SK-N-SH (cell line): Measurements from ENCODE around the gene LRRC26. TPM values are rescaled to one million over a fixed set of nuclear protein-coding genes. Genes with fewer than 3 reads are reported as not detected.

Experiments used
- CTCF ChIA-PET: fragments of 300-600, 350-600 bp; formaldehyde crosslinking; extraction: SDS; loops from one replicate; lab custom pipeline; 2021; lab: Yijun Ruan, JAX
- POLR2A ChIA-PET: fragments of 350-600 bp; sonication (Branson Sonifier 250); formaldehyde crosslinking; extraction: SDS; loops from one replicate; lab custom pipeline; 2020; ENCODE audit warnings: antibody characterized with exemption, inconsistent platforms; lab: Yijun Ruan, JAX
- DNase-seq: peaks from one replicate; pipeline ENCODE4 v3.0.0; 2012
- H2AFZ ChIP-seq: fragments of 200-600 bp; sonication (generic); 2 replicates; pipeline ENCODE4 v1.8.1; 2016; ENCODE audit warnings: antibody characterized with exemption, mild to moderate bottlenecking, low read depth
- H3F3A ChIP-seq: fragments of 200-600 bp; sonication (generic); replicated peaks from 2 replicates; pipeline ENCODE3; 2016; ENCODE audit warnings: antibody characterized with exemption, mild to moderate bottlenecking; ENCODE audit not compliant: insufficient read depth
- H3K27ac ChIP-seq, 2 experiments: fragments of 200-500 bp in 1 of 2; fragments of 200-600 bp in 1 of 2; sonication (Bioruptor generic) in 1 of 2; sonication (generic), shearing (Covaris generic) in 1 of 2; 2 replicates each; pipeline versions ENCODE4 v1.5.1 to v1.6.1; 2014 to 2016; ENCODE audit warnings: low read depth in 2 of 2, inconsistent platforms in 1 of 2, low read length in 1 of 2, mild to moderate bottlenecking in 1 of 2, mixed read lengths in 1 of 2
- H3K27me3 ChIP-seq: fragments of 200-600 bp; sonication (generic), shearing (Covaris generic); 2 replicates; pipeline ENCODE4 v1.6.1; 2016; ENCODE audit warnings: mixed run types; ENCODE audit not compliant: insufficient read depth
- H3K36me3 ChIP-seq, 2 experiments: fragments of 200-500 bp in 1 of 2; fragments of 200-600 bp in 1 of 2; sonication (Bioruptor generic) in 1 of 2; sonication (generic) in 1 of 2; replicated peaks in 1 of 2; 2 replicates each; pipeline versions ENCODE3 to v1.5.1; 2014 to 2016; ENCODE audit warnings: low read length in 1 of 2, mild to moderate bottlenecking in 1 of 2; ENCODE audit not compliant: insufficient read depth in 2 of 2, control insufficient read depth in 1 of 2
- H3K4me1 ChIP-seq, 2 experiments: fragments of 200-500 bp in 1 of 2; fragments of 200-600 bp in 1 of 2; sonication (Bioruptor generic) in 1 of 2; sonication (generic), shearing (Covaris generic) in 1 of 2; 2 replicates each; pipeline versions ENCODE4 v1.5.1 to v1.6.1; 2014 to 2016; ENCODE audit warnings: low read depth in 1 of 2, low read length in 1 of 2, mixed run types in 1 of 2; ENCODE audit not compliant: insufficient read depth in 2 of 2, control insufficient read depth in 1 of 2
- H3K4me2 ChIP-seq: fragments of 200-600 bp; sonication (generic), shearing (Covaris generic); 2 replicates; pipeline ENCODE4 v1.6.1; 2017; ENCODE audit warnings: mixed run types
- H3K4me3 ChIP-seq, 2 experiments: fragments of 200-500 bp in 1 of 2; fragments of 200-600 bp in 1 of 2; sonication (Bioruptor generic) in 1 of 2; sonication (generic), shearing (Covaris generic) in 1 of 2; 2 replicates each; pipeline versions ENCODE4 v1.5.1 to v1.8.1; 2014 to 2016; ENCODE audit warnings: low read depth in 2 of 2, inconsistent platforms in 1 of 2, low read length in 1 of 2, mild to moderate bottlenecking in 1 of 2, mixed read lengths in 1 of 2, moderate library complexity in 1 of 2
- H3K79me2 ChIP-seq: fragments of 200-600 bp; sonication (generic); 2 replicates; pipeline ENCODE4 v1.8.1; 2017; ENCODE audit warnings: mild to moderate bottlenecking; ENCODE audit not compliant: insufficient read depth
- H3K9ac ChIP-seq: fragments of 200-600 bp; sonication (generic); 2 replicates; pipeline ENCODE4 v1.6.1; 2017; ENCODE audit warnings: mixed run types
- H3K9me2 ChIP-seq: fragments of 200-600 bp; sonication (generic); 2 replicates; pipeline ENCODE4 v1.6.1; 2017; ENCODE audit warnings: mixed run types
- H3K9me3 ChIP-seq: fragments of 200-600 bp; sonication (generic); 2 replicates; pipeline ENCODE4 v1.6.1; 2017; ENCODE audit warnings: mixed run types, mild to moderate bottlenecking, moderate library complexity
- H4K20me1 ChIP-seq: fragments of 200-600 bp; sonication (generic); 2 replicates; pipeline ENCODE4 v1.6.1; 2017; ENCODE audit warnings: mild to moderate bottlenecking, mixed run types; ENCODE audit not compliant: insufficient read depth
- ELF1 ChIP-seq: IDR thresholded peaks from 2 replicates; pipeline ENCODE4 v1.4.0; 2012
- EP300 ChIP-seq, 2 experiments: IDR thresholded peaks; 2 replicates each; pipeline versions ENCODE4 v1.4.0 to v1.6.1; 2012; ENCODE audit warnings: borderline replicate concordance in 1 of 2, low read depth in 1 of 2, low read length in 1 of 2
- FOXJ3 ChIP-seq: sonication (generic); formaldehyde crosslinking; IDR thresholded peaks from 2 replicates; pipeline ENCODE4 v1.5.1; 2020; ENCODE audit warnings: mild to moderate bottlenecking, missing genetic modification reagents
- FOXM1 ChIP-seq: IDR thresholded peaks from 2 replicates; pipeline ENCODE4 v1.4.0; 2012; ENCODE audit warnings: low read depth, mild to moderate bottlenecking
- GABPA ChIP-seq: IDR thresholded peaks from 2 replicates; pipeline ENCODE4 v1.4.0; 2012; ENCODE audit warnings: low read depth, mild to moderate bottlenecking
- JUND ChIP-seq: IDR thresholded peaks from 2 replicates; pipeline ENCODE4 v1.4.0; 2012
- MEF2A ChIP-seq: IDR thresholded peaks from 2 replicates; pipeline ENCODE4 v1.4.0; 2012; ENCODE audit warnings: low read depth, borderline replicate concordance
- MXI1 ChIP-seq: IDR thresholded peaks from 2 replicates; pipeline ENCODE4 v1.6.1; 2012; ENCODE audit warnings: mild to moderate bottlenecking, low read depth, low read length, improper control_type of control experiment
- NRF1 ChIP-seq: IDR thresholded peaks from 2 replicates; pipeline ENCODE4 v1.6.1; 2012; ENCODE audit warnings: low read depth, mild to moderate bottlenecking, low read length
- POLR2AphosphoS5 ChIP-seq: IDR thresholded peaks from 2 replicates; pipeline ENCODE4 v1.6.1; 2012; ENCODE audit warnings: low read depth, low read length
- RAD21 ChIP-seq: IDR thresholded peaks from 2 replicates; pipeline ENCODE4 v1.6.1; 2012; ENCODE audit warnings: mild to moderate bottlenecking, low read length
- RCOR1 ChIP-seq: fragments of 150-350 bp; IDR thresholded peaks from 2 replicates; pipeline ENCODE4 v1.6.1; 2017; ENCODE audit warnings: antibody characterized with exemption, low read length
- RFX5 ChIP-seq: IDR thresholded peaks from 2 replicates; pipeline ENCODE4 v1.6.1; 2012; ENCODE audit warnings: mild to moderate bottlenecking, improper control_type of control experiment, low read length
- RXRA ChIP-seq: IDR thresholded peaks from 2 replicates; pipeline ENCODE4 v1.4.0; 2012; ENCODE audit warnings: low read depth, mild to moderate bottlenecking, borderline replicate concordance
- SIN3A ChIP-seq: IDR thresholded peaks from 2 replicates; pipeline ENCODE4 v1.6.1; 2012; ENCODE audit warnings: low read depth, mild to moderate bottlenecking, low read length, moderate library complexity, borderline replicate concordance
- SMC3 ChIP-seq: IDR thresholded peaks from 2 replicates; pipeline ENCODE4 v1.6.1; 2012; ENCODE audit warnings: low read depth, low read length, improper control_type of control experiment
- TAF1 ChIP-seq: IDR thresholded peaks from 2 replicates; pipeline ENCODE4 v1.6.1; 2012; ENCODE audit warnings: low read depth, mild to moderate bottlenecking, low read length, moderate library complexity, borderline replicate concordance
- TCF12 ChIP-seq: IDR thresholded peaks from 2 replicates; pipeline ENCODE4 v1.4.0; 2012
- WGBS: methylation state at CpG from one replicate; pipeline ENCODE4 v1.1.6; 2017; ENCODE audit warnings: low lambda C conversion rate; 5-methylcytosine and 5-hydroxymethylcytosine counted together
- polyA plus RNA-seq, 3 experiments: library from polyadenylated mRNA; depleted of rRNA; stranded (reverse); fragments of >200 nt; gene quantifications; 2 replicates each; pipeline ENCODE4 v1.2.3, GENCODE V29; 2012
- TF ChIP-seq, protein P1 (sequence below): fragments of 150-350 bp; IDR thresholded peaks from 2 replicates; pipeline ENCODE4 v1.6.1; 2017; ENCODE audit warnings: antibody characterized with exemption, low read length, low read depth, borderline replicate concordance
- TF ChIP-seq, protein P2 (sequence below): fragments of 200-600 bp; sonication (generic); IDR thresholded peaks from 2 replicates; pipeline ENCODE4 v1.6.1; 2017; ENCODE audit warnings: antibody characterized with exemption, mild to moderate bottlenecking, moderate library complexity
- TF ChIP-seq, protein P3 (sequence below): IDR thresholded peaks from 2 replicates; pipeline ENCODE4; 2012
- TF ChIP-seq, protein P4 (sequence below): IDR thresholded peaks from 2 replicates; pipeline ENCODE4 v1.4.0; 2012; ENCODE audit warnings: low read depth
- TF ChIP-seq, protein P5 (sequence below): IDR thresholded peaks from 2 replicates; pipeline ENCODE4 v1.4.0; 2012; ENCODE audit warnings: low read depth, borderline replicate concordance
- TF ChIP-seq, protein P6 (sequence below): fragments of 150-350 bp; IDR thresholded peaks from 2 replicates; pipeline ENCODE4 v1.6.1; 2016; ENCODE audit warnings: mild to moderate bottlenecking, low read depth, low read length
- TF ChIP-seq, protein P7 (sequence below): IDR thresholded peaks from 2 replicates; pipeline ENCODE4 v1.4.0; 2012; ENCODE audit warnings: low read depth, borderline replicate concordance

LRRC26 gene
- polyA plus RNA-seq, 1 of the 3 experiments (the other 2 are of a cell fraction), result not detected

DNA sequence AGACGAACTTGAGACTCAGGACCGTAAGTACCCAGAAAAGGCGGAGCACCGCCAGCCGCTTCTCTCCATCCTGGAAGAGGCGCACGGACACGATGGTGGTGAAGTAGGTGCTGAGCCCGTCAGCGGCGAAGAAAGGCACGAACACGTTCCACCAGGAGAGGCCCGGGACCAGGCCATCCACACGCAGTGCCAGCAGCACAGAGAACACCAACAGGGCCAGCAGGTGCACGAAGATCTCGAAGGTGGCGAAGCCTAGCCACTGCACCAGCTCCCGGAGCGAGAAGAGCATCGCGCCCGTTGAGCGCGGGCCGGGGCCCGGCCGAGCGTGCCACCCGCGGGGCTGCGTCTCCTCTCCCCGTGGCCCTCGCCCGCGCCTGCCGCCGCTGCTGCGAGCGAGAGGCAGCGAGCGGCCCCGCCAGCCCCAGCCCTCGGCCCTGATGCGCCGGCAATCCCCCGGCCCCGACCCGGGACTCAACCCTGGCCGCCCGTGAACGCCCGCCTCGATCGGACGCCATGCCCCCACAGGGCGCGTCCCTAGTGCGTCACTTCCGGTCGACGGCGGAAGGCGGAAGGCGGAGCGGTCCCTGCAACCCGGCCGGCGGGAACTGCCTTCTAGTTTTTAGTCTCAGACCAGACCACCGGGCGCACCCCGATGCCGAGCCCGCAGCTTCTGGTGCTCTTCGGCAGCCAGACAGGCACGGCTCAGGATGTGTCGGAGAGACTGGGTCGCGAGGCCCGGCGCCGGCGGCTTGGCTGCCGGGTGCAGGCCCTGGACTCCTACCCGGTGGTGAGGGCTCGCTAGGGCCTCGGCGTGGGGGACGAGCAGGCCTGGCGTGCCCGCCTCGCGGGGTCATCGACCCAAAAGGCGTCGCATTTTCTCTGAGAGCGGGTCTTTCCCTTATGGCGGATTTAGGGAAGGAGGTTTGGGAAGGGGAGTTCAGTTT lies 35.5 kb upstream of the LRRC26 start, which contains the start of the genes NDOR1 and TMEM203:
TSS of gene NDOR1 (plus strand) at position 575 of the 944 bp plus-strand sequence. CDS start at position 653, 78 bp downstream.
TSS of gene TMEM203 (minus strand) at position 523 of the 944 bp plus-strand sequence. CDS start at position 289, 234 bp downstream.
- Histone ChIP-seq H3F3A (peaks cover 14% of the 10 kb centered on the region), H3K4me3 (peak within 1 kb of the TSS; percentile 87 to 100), H4K20me1 (no peaks in the 10 kb centered on the region), H3K9ac (peak within 1 kb of the TSS; percentile 99), H3K79me2 (peaks cover 69% of the 10 kb centered on the region), H3K4me1 (peaks cover 11 to 38% of the 10 kb centered on the region in 2 experiments), H2AFZ (peak within 1 kb of the TSS; percentile 56), H3K27ac (peak within 1 kb of the TSS; percentile 35 to 51; a peak in 3 of 4 replicates), H3K9me2 (no peaks in the 10 kb centered on the region), H3K36me3 (no peaks in the 10 kb centered on the region), H3K4me2 (peak within 1 kb of the TSS; percentile 100), H3K27me3 (no peaks in the 10 kb centered on the region), H3K9me3 (no peaks in the 10 kb centered on the region)
- CTCF ChIA-PET, result interaction anchor here (0.8 to 2.5 kb wide), 6 partner anchors 16 to 156 kb away, joined by 4 to 9 read pairs (median 4); partner anchors contain the start of gene RNF224
- peak; percentile 99 for DNase-seq
- WGBS, result 2% methylated on average over 28 of the region's 98 CpGs
- POLR2A ChIA-PET, result interaction anchor here (0.6 to 1.5 kb wide), 9 partner anchors 10 to 166 kb away, joined by 3 to 6 read pairs (median 3); partner anchors contain the start of genes RNF224 and SSNA1
- TF ChIP-seq RXRA (no peak), EP300 (IDR thresholded peaks at IDR 0.05; ENCODE audit: borderline replicate concordance in 1 of 2, low read depth in 1 of 2, low read length in 1 of 2) (no peak), TCF12 (no peak), FOXJ3 (no peak), RAD21 (no peak), ELF1 (peak; percentile 96), RCOR1 (no peak), TAF1 (peak; percentile 92), SMC3 (no peak), SIN3A (peak; percentile 81; the same call in 1 of the 2 replicates), JUND (no peak), MXI1 (peak; percentile 83; the same call in 1 of the 2 replicates), POLR2AphosphoS5 (peak; percentile 85), NRF1 (no peak), MEF2A (no peak), FOXM1 (no peak), GABPA (peak; percentile 95), RFX5 (no peak)
- TF ChIP-seq, protein P1, sequence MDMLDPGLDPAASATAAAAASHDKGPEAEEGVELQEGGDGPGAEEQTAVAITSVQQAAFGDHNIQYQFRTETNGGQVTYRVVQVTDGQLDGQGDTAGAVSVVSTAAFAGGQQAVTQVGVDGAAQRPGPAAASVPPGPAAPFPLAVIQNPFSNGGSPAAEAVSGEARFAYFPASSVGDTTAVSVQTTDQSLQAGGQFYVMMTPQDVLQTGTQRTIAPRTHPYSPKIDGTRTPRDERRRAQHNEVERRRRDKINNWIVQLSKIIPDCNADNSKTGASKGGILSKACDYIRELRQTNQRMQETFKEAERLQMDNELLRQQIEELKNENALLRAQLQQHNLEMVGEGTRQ, result no peak
- TF ChIP-seq, protein P2, sequence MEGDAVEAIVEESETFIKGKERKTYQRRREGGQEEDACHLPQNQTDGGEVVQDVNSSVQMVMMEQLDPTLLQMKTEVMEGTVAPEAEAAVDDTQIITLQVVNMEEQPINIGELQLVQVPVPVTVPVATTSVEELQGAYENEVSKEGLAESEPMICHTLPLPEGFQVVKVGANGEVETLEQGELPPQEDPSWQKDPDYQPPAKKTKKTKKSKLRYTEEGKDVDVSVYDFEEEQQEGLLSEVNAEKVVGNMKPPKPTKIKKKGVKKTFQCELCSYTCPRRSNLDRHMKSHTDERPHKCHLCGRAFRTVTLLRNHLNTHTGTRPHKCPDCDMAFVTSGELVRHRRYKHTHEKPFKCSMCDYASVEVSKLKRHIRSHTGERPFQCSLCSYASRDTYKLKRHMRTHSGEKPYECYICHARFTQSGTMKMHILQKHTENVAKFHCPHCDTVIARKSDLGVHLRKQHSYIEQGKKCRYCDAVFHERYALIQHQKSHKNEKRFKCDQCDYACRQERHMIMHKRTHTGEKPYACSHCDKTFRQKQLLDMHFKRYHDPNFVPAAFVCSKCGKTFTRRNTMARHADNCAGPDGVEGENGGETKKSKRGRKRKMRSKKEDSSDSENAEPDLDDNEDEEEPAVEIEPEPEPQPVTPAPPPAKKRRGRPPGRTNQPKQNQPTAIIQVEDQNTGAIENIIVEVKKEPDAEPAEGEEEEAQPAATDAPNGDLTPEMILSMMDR, result no peak
- TF ChIP-seq, protein P3, sequence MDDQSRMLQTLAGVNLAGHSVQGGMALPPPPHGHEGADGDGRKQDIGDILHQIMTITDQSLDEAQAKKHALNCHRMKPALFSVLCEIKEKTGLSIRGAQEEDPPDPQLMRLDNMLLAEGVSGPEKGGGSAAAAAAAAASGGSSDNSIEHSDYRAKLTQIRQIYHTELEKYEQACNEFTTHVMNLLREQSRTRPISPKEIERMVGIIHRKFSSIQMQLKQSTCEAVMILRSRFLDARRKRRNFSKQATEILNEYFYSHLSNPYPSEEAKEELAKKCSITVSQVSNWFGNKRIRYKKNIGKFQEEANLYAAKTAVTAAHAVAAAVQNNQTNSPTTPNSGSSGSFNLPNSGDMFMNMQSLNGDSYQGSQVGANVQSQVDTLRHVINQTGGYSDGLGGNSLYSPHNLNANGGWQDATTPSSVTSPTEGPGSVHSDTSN, result no peak
- TF ChIP-seq, protein P4, sequence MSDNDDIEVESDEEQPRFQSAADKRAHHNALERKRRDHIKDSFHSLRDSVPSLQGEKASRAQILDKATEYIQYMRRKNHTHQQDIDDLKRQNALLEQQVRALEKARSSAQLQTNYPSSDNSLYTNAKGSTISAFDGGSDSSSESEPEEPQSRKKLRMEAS, result peak; percentile 82
- TF ChIP-seq, protein P5, sequence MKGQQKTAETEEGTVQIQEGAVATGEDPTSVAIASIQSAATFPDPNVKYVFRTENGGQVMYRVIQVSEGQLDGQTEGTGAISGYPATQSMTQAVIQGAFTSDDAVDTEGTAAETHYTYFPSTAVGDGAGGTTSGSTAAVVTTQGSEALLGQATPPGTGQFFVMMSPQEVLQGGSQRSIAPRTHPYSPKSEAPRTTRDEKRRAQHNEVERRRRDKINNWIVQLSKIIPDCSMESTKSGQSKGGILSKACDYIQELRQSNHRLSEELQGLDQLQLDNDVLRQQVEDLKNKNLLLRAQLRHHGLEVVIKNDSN, result no peak
- TF ChIP-seq, protein P6, sequence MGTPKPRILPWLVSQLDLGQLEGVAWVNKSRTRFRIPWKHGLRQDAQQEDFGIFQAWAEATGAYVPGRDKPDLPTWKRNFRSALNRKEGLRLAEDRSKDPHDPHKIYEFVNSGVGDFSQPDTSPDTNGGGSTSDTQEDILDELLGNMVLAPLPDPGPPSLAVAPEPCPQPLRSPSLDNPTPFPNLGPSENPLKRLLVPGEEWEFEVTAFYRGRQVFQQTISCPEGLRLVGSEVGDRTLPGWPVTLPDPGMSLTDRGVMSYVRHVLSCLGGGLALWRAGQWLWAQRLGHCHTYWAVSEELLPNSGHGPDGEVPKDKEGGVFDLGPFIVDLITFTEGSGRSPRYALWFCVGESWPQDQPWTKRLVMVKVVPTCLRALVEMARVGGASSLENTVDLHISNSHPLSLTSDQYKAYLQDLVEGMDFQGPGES, result no peak
- TF ChIP-seq, protein P7, sequence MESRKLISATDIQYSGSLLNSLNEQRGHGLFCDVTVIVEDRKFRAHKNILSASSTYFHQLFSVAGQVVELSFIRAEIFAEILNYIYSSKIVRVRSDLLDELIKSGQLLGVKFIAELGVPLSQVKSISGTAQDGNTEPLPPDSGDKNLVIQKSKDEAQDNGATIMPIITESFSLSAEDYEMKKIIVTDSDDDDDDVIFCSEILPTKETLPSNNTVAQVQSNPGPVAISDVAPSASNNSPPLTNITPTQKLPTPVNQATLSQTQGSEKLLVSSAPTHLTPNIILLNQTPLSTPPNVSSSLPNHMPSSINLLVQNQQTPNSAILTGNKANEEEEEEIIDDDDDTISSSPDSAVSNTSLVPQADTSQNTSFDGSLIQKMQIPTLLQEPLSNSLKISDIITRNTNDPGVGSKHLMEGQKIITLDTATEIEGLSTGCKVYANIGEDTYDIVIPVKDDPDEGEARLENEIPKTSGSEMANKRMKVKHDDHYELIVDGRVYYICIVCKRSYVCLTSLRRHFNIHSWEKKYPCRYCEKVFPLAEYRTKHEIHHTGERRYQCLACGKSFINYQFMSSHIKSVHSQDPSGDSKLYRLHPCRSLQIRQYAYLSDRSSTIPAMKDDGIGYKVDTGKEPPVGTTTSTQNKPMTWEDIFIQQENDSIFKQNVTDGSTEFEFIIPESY, result no peak
